SJSA1 (cell line): ENCODE measurements around the gene MC2R. TPM values are rescaled to one million over a fixed set of nuclear protein-coding genes. Genes with fewer than 3 reads are reported as not detected.
"Not testable (repeated sequence)": the region's sequence is repeated elsewhere in the genome, so short reads cannot be mapped to it uniquely, and the experiment has no call there.

ENCODE experiments used
- DNase-seq, 2 experiments: peaks; one replicate each; pipeline ENCODE4 v3.0.0-alpha.2; 2015 to 2020; ENCODE audit warnings: low spot score in 2 of 2, low read depth in 1 of 2
- H3K27ac ChIP-seq: fragments of 250-450 bp; sonication (Bioruptor Pico); 2 replicates; pipeline ENCODE4 v1.5.1; 2020; ENCODE audit warnings: mild to moderate bottlenecking, moderate library complexity
- H3K27me3 ChIP-seq: fragments of 250-450 bp; sonication (Bioruptor Pico); replicated peaks from 2 replicates; pipeline ENCODE4 v1.5.1; 2020; ENCODE audit warnings: mild to moderate bottlenecking, moderate library complexity
- H3K36me3 ChIP-seq: fragments of 250-450 bp; sonication (Bioruptor Pico); 2 replicates; pipeline ENCODE4 v1.5.1; 2020; ENCODE audit warnings: mild to moderate bottlenecking
- H3K4me1 ChIP-seq: fragments of 250-450 bp; sonication (Bioruptor Pico); replicated peaks from 2 replicates; pipeline ENCODE4 v1.6.1; 2021; ENCODE audit warnings: mild to moderate bottlenecking
- H3K4me3 ChIP-seq: fragments of 250-450 bp; sonication (Bioruptor Pico); 2 replicates; pipeline ENCODE4 v1.5.1; 2020; ENCODE audit warnings: mild to moderate bottlenecking
- H3K9me3 ChIP-seq: fragments of 250-450 bp; sonication (Bioruptor Pico); replicated peaks from 2 replicates; pipeline ENCODE4 v1.5.1; 2020; ENCODE audit warnings: mild to moderate bottlenecking
- total RNA-seq: library from RNA; depleted of rRNA; stranded (reverse); fragments of >200 nt; shearing (Covaris generic); gene quantifications from 2 replicates; pipeline ENCODE4 v1.2.3, GENCODE V29; 2014

Gene MC2R
- total RNA-seq, 1 experiment from 2014 or later, result not detected

DNA sequence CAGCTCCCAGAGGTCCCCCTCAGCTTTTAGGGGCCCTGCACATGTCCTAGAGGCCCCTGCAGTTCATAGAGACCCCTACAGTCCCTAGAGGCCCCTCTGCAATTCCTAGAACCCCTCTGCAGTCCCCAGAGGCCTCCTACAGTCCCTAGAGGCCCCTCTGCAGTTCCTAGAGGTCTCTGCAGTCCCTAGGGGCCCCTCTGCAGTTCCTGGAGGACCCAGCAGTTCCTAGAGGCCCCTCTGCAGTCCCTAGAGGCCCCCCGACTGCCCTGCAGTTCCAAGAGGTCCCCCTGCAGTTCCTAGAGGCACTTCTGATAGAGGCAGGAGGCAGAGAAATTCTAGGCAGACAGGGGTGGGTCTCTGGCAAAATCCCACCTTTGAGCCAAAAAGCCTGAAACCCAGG is 35.4 kb downstream of the MC2R start:
- DNase-seq, result no peak
- Histone ChIP-seq H3K36me3 (no peaks in the 10 kb centered on the region), H3K4me3 (no peak overlapping the region), H3K27ac (no peak overlapping the region), H3K27me3 (no peaks in the 10 kb centered on the region), H3K9me3 (no peaks in the 10 kb centered on the region), H3K4me1 (no peaks in the 10 kb centered on the region)

GRCh38 chr18:13879492-13879891 is 35.8 kb downstream of the MC2R start:
- Histone ChIP-seq H3K9me3 (no peaks in the 10 kb centered on the region), H3K36me3 (no peaks in the 10 kb centered on the region), H3K27ac (no peak overlapping the region), H3K27me3 (no peaks in the 10 kb centered on the region), H3K4me3 (no peak overlapping the region), H3K4me1 (no peaks in the 10 kb centered on the region)
- no peak for DNase-seq

DNA sequence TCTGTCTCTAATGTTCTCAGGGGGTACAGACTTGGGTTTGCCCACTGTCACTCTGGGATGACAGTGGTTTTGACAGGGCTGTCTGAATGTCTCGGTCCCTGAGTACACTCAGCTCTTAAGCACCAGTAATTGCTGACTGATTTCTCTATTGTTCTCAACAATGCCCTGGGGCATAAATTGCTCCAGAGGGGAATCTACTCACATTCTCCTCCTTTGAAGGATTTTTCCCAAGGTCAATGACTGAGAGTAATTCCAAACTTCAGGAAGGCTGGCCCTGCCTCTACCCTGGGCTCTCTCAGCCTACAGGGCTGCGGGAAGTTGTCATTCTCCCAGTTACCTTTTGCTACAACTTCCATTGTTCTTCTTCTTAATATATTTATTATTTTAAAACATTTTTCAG is 36.5 kb downstream of the MC2R start:
- H3K4me3 ChIP-seq, result no peak overlapping the region
- no peak for DNase-seq
- H3K9me3 ChIP-seq, result no peaks in the 10 kb centered on the region
- no peaks in the 10 kb centered on the region for H3K36me3 ChIP-seq
- no peak overlapping the region for H3K27ac ChIP-seq
- no peaks in the 10 kb centered on the region for H3K4me1 ChIP-seq
- no peaks in the 10 kb centered on the region for H3K27me3 ChIP-seq

- Histone ChIP-seq H3K4me3 (no peak overlapping the region), H3K27me3 (no peaks in the 10 kb centered on the region), H3K9me3 (no peaks in the 10 kb centered on the region), H3K36me3 (no peaks in the 10 kb centered on the region), H3K4me1 (no peaks in the 10 kb centered on the region), H3K27ac (no peak overlapping the region)
- no peak for DNase-seq
These were observed 38.2 kb downstream of the MC2R start for GRCh38 chr18:13877157-13877556.

- H3K9me3 ChIP-seq, result no peaks in the 10 kb centered on the region
These were observed 40.8 kb downstream of the MC2R start for GRCh38 chr18:13874558-13874957.

DNA sequence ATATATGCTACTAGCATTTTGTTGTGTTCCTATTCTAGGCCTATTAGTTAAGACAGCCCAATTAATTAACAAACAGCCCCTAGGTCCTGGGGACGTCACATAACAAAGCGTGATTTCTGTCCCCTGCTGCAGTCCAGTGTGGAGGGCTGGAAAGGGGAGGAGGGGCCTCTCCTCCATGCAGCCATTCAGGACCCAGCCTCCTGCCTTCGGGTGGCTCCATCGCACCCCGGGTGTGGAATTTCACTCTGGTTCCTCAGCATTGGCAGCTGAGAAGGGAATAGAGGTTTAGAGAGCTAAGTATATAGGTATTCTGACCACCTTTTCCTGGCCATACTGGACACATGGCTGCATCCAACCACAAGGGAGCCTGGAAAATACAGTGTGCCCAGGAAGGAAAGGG is 42.4 kb downstream of the MC2R start:
- Histone ChIP-seq H3K36me3 (no peaks in the 10 kb centered on the region), H3K9me3 (no peaks in the 10 kb centered on the region), H3K4me3 (no peak overlapping the region), H3K4me1 (no peaks in the 10 kb centered on the region), H3K27me3 (no peaks in the 10 kb centered on the region), H3K27ac (no peak overlapping the region)
- no peak for DNase-seq

More at GRCh38 chr18:13874558-13874957, 40.8 kb downstream of the MC2R start:
- Histone ChIP-seq H3K27ac (no peak overlapping the region), H3K36me3 (no peaks in the 10 kb centered on the region), H3K4me3 (no peak overlapping the region), H3K4me1 (no peaks in the 10 kb centered on the region), H3K27me3 (no peaks in the 10 kb centered on the region)
- DNase-seq, result no peak

- H3K9me3 ChIP-seq, result no peaks in the 10 kb centered on the region
- no peak for DNase-seq
- no peaks in the 10 kb centered on the region for H3K27me3 ChIP-seq
- H3K27ac ChIP-seq, result no peak overlapping the region
- no peaks in the 10 kb centered on the region for H3K36me3 ChIP-seq
- no peaks in the 10 kb centered on the region for H3K4me1 ChIP-seq
- no peak overlapping the region for H3K4me3 ChIP-seq
These were observed 43.0 kb downstream of the MC2R start for GRCh38 chr18:13872373-13872772.

GRCh38 chr18:13871701-13872100 is 43.6 kb downstream of the MC2R start:
- Histone ChIP-seq H3K27me3 (no peaks in the 10 kb centered on the region), H3K4me1 (no peaks in the 10 kb centered on the region), H3K27ac (no peak overlapping the region), H3K36me3 (no peaks in the 10 kb centered on the region), H3K4me3 (no peak overlapping the region), H3K9me3 (no peaks in the 10 kb centered on the region)
- DNase-seq, result no peak

DNA sequence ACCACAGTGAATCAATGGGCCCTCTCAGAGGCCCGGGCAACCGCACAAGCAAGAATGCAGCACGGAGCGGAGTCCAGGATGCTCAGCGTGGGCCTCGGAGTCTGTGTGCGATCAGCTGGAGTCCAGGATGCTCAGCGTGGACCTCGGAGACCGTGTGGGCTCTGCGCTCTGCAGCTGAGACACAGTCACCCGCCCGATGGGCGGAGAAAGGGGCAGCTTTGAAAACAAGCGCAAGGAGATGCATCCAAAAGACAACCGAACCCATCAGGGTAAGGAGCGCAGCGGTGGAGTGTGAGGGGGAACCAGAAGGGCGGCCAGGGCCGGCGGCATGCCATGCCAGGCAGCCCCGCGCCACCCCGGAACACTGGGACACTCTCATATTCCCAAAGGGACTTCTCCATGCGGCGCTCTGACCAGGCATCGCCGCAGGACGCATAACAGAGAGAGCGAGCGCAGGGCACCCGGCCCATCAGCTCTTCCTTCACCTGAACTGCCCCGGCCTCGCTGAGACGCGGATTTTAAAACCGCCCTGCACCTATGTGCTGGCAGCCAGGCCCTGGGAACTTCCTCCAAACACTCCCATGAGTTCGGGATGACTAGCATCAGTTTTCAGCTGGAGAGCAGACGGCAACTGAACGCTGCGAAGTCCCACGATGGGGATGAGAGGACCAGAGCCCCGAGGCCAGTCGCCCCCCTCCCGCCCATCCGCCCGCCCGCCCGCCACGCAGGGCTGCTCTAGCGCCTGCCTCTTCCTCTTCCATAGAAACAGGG is 46.6 kb downstream of the MC2R start:
- H3K36me3 ChIP-seq, result no peaks in the 10 kb centered on the region
- H3K4me1 ChIP-seq, result no peaks in the 10 kb centered on the region
- H3K9me3 ChIP-seq, result no peaks in the 10 kb centered on the region
- H3K4me3 ChIP-seq, result no peak overlapping the region
- no peaks in the 10 kb centered on the region for H3K27me3 ChIP-seq
- H3K27ac ChIP-seq, result no peak overlapping the region
- no peak for DNase-seq

- H3K27ac ChIP-seq, H3K27me3 ChIP-seq, H3K36me3 ChIP-seq, H3K4me3 ChIP-seq, DNase-seq, H3K4me1 ChIP-seq, H3K9me3 ChIP-seq: not testable (repeated sequence)
These were observed 52.4 kb downstream of the MC2R start for GRCh38 chr18:13862898-13863297.

- Histone ChIP-seq H3K4me3 (no peak overlapping the region), H3K4me1 (no peaks in the 10 kb centered on the region), H3K36me3 (no peaks in the 10 kb centered on the region), H3K27me3 (no peaks in the 10 kb centered on the region), H3K27ac (no peak overlapping the region), H3K9me3 (no peaks in the 10 kb centered on the region)
- DNase-seq, result no peak
These were observed 65.5 kb downstream of the MC2R start for GRCh38 chr18:13849791-13850190.

DNA sequence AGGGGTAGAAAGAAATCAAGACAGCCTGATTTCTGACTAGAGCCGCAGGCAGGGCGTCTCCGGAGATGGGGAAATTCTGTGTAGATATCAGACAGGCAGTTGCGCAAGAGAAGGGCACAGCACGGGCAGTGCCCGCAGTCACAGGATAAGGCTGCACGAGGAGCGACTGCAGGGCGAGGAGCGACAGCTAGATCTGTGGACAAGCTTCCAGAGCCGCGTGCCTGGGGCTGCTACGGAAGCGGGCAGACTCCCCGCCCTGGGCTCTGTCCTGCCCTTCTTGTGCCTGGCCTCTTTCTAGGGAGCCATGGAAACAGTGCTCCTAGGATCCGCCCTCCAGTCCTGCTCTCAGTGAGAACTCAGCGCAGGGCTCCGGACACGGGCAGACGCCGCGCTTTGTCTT is 78.8 kb downstream of the MC2R start:
- Histone ChIP-seq H3K27me3 (no peaks in the 10 kb centered on the region), H3K27ac (no peak overlapping the region), H3K4me3 (no peak overlapping the region), H3K36me3 (no peaks in the 10 kb centered on the region), H3K4me1 (no peaks in the 10 kb centered on the region), H3K9me3 (no peaks in the 10 kb centered on the region; the same call in 1 of the 2 replicates)
- DNase-seq, result no peak

GRCh38 chr18:13835202-13835601 is 80.1 kb downstream of the MC2R start:
- H3K27ac ChIP-seq, result no peak overlapping the region
- no peak for DNase-seq
- no peaks in the 10 kb centered on the region for H3K4me1 ChIP-seq
- H3K4me3 ChIP-seq, result no peak overlapping the region
- no peaks in the 10 kb centered on the region for H3K27me3 ChIP-seq
- no peaks in the 10 kb centered on the region for H3K9me3 ChIP-seq
- H3K36me3 ChIP-seq, result no peaks in the 10 kb centered on the region

DNA sequence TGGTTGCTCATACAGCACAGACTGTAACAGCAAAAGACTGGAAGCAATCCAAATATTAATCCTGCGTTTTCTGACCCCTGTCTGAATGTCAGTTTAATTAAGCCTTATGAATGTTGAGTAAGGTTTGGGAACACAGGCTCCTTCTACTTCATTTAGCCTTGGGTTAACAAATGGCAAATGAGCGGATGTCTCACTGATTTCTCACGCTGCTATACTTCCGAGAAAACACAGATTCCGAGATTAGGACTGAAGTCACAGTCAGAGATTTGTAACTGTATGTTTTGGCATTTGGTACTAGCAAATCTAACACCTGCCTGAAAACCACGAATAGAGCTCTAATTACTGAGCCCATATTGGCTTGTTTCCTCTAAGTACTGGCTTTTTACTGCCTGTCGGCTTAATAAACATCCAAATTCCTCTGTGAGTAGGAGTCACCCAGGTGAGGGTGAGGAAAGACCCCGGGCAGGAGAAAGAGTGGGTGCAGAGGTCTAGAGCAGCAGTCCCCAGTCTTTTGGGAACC is 80.8 kb downstream of the MC2R start:
- no peak overlapping the region for H3K4me3 ChIP-seq

More for the DNA sequence above, 80.8 kb downstream of the MC2R start:
- no peaks in the 10 kb centered on the region for H3K4me1 ChIP-seq
- no peaks in the 10 kb centered on the region for H3K36me3 ChIP-seq
- no peaks in the 10 kb centered on the region for H3K9me3 ChIP-seq
- no peak overlapping the region for H3K27ac ChIP-seq
- no peaks in the 10 kb centered on the region for H3K27me3 ChIP-seq
- no peak for DNase-seq
